Liver (tissue), 9 donors: ENCODE results near the gene HGF. TPM values are rescaled to one million over a fixed set of nuclear protein-coding genes. Genes with fewer than 3 reads are reported as not detected.

Experiments
- DNase-seq: peaks from one replicate; pipeline ENCODE4 v3.0.0-alpha.2; 2017; ENCODE audit warnings: low spot score
- H3K27ac ChIP-seq, 2 donors: one replicate each; pipeline ENCODE4 v1.7.0; 2013; ENCODE audit warnings: inconsistent platforms in 2 of 2, low read length in 2 of 2, control low read depth in 1 of 2, low read depth in 1 of 2, mild to moderate bottlenecking in 1 of 2
- H3K27me3 ChIP-seq, 4 donors: one replicate each; pipeline versions ENCODE4 v1.6.1 to v1.7.0; 2013; ENCODE audit warnings: low read length in 3 of 4, inconsistent platforms in 1 of 4, mild to moderate bottlenecking in 1 of 4, moderate library complexity in 1 of 4; ENCODE audit not compliant: control insufficient read depth in 4 of 4, insufficient read depth in 4 of 4
- H3K36me3 ChIP-seq, 4 donors: one replicate each; pipeline versions ENCODE4 v1.6.1 to v1.7.0; 2013; ENCODE audit warnings: low read length in 3 of 4, mild to moderate bottlenecking in 3 of 4, low read depth in 1 of 4, moderate library complexity in 1 of 4; ENCODE audit not compliant: control insufficient read depth in 4 of 4, insufficient read depth in 3 of 4
- H3K4me1 ChIP-seq, 4 donors: one replicate each; pipeline versions ENCODE4 v1.6.1 to v1.7.0; 2013; ENCODE audit warnings: low read length in 3 of 4, mild to moderate bottlenecking in 3 of 4, moderate library complexity in 1 of 4; ENCODE audit not compliant: control insufficient read depth in 4 of 4, insufficient read depth in 4 of 4
- H3K4me3 ChIP-seq, 3 donors: one replicate each; pipeline versions ENCODE4 v1.6.1 to v1.7.0; 2013; ENCODE audit warnings: low read length in 3 of 3, control low read depth in 1 of 3, low read depth in 1 of 3, mild to moderate bottlenecking in 1 of 3
- H3K9ac ChIP-seq, 2 donors: one replicate each; pipeline ENCODE4 v1.7.0; 2013; ENCODE audit warnings: low read length in 2 of 2, mild to moderate bottlenecking in 2 of 2, moderate library complexity in 2 of 2, control low read depth in 1 of 2, low read depth in 1 of 2
- H3K9me3 ChIP-seq, 4 donors: one replicate each; pipeline versions ENCODE4 v1.6.1 to v1.7.0; 2013; ENCODE audit warnings: low read length in 3 of 4; ENCODE audit not compliant: control insufficient read depth in 4 of 4
- ATF3 ChIP-seq: IDR thresholded peaks from 2 replicates; pipeline ENCODE4 v1.6.1; 2016; ENCODE audit warnings: antibody characterized with exemption
- EGR1 ChIP-seq, 2 donors: IDR thresholded peaks; 2 replicates each; pipeline ENCODE4 v1.6.1; 2016 to 2018; ENCODE audit warnings: antibody characterized with exemption in 2 of 2, low read depth in 2 of 2
- GABPA ChIP-seq, 2 donors: IDR thresholded peaks in 1 of 2; conservative IDR thresholded peaks in 1 of 2; 2 replicates each; pipeline ENCODE4 v1.6.1; 2016; ENCODE audit warnings: antibody characterized with exemption in 2 of 2, mild to moderate bottlenecking in 1 of 2, moderate library complexity in 1 of 2
- MAX ChIP-seq: IDR thresholded peaks from 2 replicates; pipeline ENCODE4 v1.6.1; 2016; ENCODE audit warnings: antibody characterized with exemption
- REST ChIP-seq: IDR thresholded peaks from 2 replicates; pipeline ENCODE4 v1.6.1; 2016; ENCODE audit warnings: antibody characterized with exemption, mild to moderate bottlenecking
- RXRA ChIP-seq, 2 donors: IDR thresholded peaks; 2 replicates each; pipeline ENCODE4 v1.6.1; 2017 to 2018; ENCODE audit warnings: antibody characterized with exemption in 2 of 2, mild to moderate bottlenecking in 1 of 2
- SP1 ChIP-seq: IDR thresholded peaks from 2 replicates; pipeline ENCODE4 v1.6.1; 2018; ENCODE audit warnings: antibody characterized with exemption, mild to moderate bottlenecking
- TAF1 ChIP-seq: conservative IDR thresholded peaks from 2 replicates; pipeline ENCODE4 v1.6.1; 2016; ENCODE audit warnings: antibody characterized with exemption, mild to moderate bottlenecking
- YY1 ChIP-seq: IDR thresholded peaks from 2 replicates; pipeline ENCODE4 v1.6.1; 2016; ENCODE audit warnings: antibody characterized with exemption, mild to moderate bottlenecking
- whole genome bisulfite sequencing: extraction: QIAGEN DNeasy Blood & Tissue Kit; methylation state at CpG from one replicate; pipeline ENCODE4 v1.1.7; 2013; 5-methylcytosine and 5-hydroxymethylcytosine counted together
- polyA plus RNA-seq, 2 donors: library from polyadenylated mRNA; stranded (reverse) in 1 of 2; unstranded in 1 of 2; fragments of 200-250 nt in 1 of 2; fragments of >200 nt in 1 of 2; fragmentation: Nextera tagmentation in 1 of 2; extraction: Ambion mirVana in 1 of 2; gene quantifications; one replicate each; pipeline versions ENCODE4 v1.2.1 to v1.2.3, GENCODE V29; 2013 to 2015
- total RNA-seq, 2 donors: library from RNA; depleted of rRNA; stranded (reverse); fragments of >200 nt; gene quantifications; one replicate each; pipeline ENCODE4 v1.2.3, GENCODE V29; 2014
- donor health status: healthy.
- donor health status: healthy.
- donor health status: healthy.
- donor health status: healthy.
- donor health status: healthy.

The HGF gene
- total and polyA plus RNA-seq, 4 donors, result 12.0 to 29.8 (median 15.3) TPM

- DNase-seq, result no peak
- no peaks in the 10 kb centered on the region for H3K4me1 ChIP-seq
- 86% methylated on average over 2 of the region's 2 CpGs for WGBS
Observed at GRCh38 chr7:81745637-81746036, 24.2 kb downstream of the HGF start.

GRCh38 chr7:81744389-81744788 is 25.5 kb downstream of the HGF start:
- Histone ChIP-seq H3K27me3 (no peaks in the 10 kb centered on the region), H3K4me1 (no peaks in the 10 kb centered on the region), H3K9ac (no peak overlapping the region), H3K36me3 (no peaks in the 10 kb centered on the region), H3K4me3 (no peak overlapping the region), H3K9me3 (no peaks in the 10 kb centered on the region), H3K27ac (no peak overlapping the region)
- no peak for DNase-seq
- TF ChIP-seq EGR1 (IDR thresholded peaks at IDR 0.05; ENCODE audit: low read depth in 2 of 2) (no peak), YY1 (no peak), GABPA (IDR thresholded peaks at IDR 0.05 in 1 of 2, conservative IDR thresholded peaks at IDR 0.05 in 1 of 2) (no peak), ATF3 (no peak), RXRA (IDR thresholded peaks at IDR 0.05) (no peak), REST (no peak)

More at GRCh38 chr7:81745637-81746036, 24.2 kb downstream of the HGF start:
- Histone ChIP-seq H3K27me3 (no peaks in the 10 kb centered on the region), H3K36me3 (no peaks in the 10 kb centered on the region), H3K9ac (no peak overlapping the region), H3K27ac (no peak overlapping the region), H3K4me3 (no peak overlapping the region), H3K9me3 (no peaks in the 10 kb centered on the region)
- TF ChIP-seq ATF3, result no peak
- no peak for TF ChIP-seq TAF1
- TF ChIP-seq EGR1 (IDR thresholded peaks at IDR 0.05; ENCODE audit: low read depth in 2 of 2), result no peak
- TF ChIP-seq SP1, result no peak
- no peak for TF ChIP-seq MAX
- TF ChIP-seq REST, result no peak
